ENCODE data around the gene CHD5. TPM values are rescaled to one million over a fixed set of nuclear protein-coding genes. Genes with fewer than 3 reads are reported as not detected.

CHD5 gene
- total and polyA plus RNA-seq, 9 donors: 0.09 to 0.26 (median 0.19) TPM

DNA sequence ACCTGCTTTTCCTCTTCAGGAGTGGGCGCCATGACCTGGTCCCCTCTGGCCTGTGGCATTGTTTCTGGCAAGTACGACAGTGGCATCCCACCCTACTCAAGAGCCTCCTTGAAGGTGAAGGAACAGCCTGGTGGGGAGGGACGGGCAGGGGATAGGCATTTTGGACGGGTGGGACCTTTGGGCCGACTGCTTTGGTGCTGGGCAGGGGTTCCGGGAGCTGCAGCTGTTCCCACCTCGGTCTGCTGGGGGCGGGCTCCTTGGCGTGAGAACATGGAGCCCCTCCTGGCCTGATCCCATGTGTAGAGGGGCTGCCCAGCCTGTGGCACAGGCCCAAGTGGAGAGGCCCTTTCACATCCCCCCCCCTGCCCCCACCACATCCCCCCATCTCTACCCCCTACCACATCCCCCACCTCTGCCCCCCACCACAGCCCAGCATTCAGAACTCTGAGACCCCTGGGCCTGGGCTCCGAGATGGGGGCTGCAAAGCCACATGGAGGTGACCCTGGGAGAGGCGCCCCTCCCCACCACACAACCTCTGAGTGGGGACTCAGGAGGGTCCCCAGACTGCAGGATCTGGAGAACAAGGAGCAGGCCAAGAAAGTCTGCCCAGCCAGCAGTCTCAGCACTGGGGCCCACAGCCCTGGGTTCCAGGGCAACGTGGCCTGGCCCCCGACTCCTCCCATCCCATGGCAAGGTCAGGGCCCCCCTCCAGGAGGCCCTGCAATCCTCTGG, 84.4 kb downstream of the CHD5 start:
- Histone ChIP-seq H3K4me1 (ENCODE audit: control insufficient read depth, insufficient read depth, low read length) (peaks cover 11% of the 10 kb centered on the region), H3K27ac (ENCODE audit: low read length) (no peak overlapping the region), H3K36me3 (ENCODE audit: control insufficient read depth, insufficient read depth, low read length) (no peaks in the 10 kb centered on the region), H3K27me3 (ENCODE audit: control insufficient read depth, insufficient read depth, low read length) (no peaks in the 10 kb centered on the region), H3K4me3 (ENCODE audit: low read length) (no peak overlapping the region), H3K9me3 (replicated peaks; ENCODE audit: control insufficient read depth, low read depth, low read length) (no peaks in the 10 kb centered on the region)
- WGBS (ENCODE audit: insufficient coverage): 66% methylated on average over 8 of the region's 13 CpGs
- DNase-seq: no peak

DNA sequence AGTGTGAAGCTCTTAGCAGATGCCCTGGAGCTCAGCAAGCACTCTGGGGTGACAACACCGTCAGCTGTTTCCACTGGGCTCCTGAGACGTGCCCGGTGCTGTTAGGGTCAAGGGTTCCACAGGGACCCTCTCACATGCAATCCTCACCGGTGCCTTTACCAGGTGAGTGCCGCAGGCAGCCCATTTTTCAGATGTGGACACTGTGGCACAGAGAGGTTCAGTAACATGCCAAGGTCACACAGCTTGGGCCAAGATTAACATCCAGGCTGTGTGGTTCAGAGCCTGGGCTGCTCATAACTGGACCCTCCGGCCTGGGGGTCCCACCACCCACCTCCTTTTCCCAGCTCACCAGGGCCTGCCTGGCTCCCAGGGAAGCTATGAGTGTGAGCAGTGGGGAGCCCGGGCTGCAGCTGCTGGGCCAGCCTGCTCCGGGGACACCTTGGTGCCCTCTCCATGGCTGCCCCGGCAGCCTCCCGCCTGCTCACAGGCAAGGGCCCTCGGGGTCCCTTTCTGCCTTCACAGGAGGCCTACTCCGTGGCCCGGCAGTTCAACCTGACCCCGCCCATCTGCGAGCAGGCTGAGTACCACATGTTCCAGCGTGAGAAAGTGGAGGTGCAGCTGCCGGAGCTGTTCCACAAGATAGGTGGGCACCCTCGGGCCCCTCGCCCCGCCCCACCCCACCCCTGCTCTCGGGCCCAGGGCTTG, 85.2 kb downstream of the CHD5 start:
- Histone ChIP-seq H3K27me3 (ENCODE audit: control insufficient read depth, insufficient read depth, low read length) (no peaks in the 10 kb centered on the region), H3K4me1 (ENCODE audit: control insufficient read depth, insufficient read depth, low read length) (peaks cover 11% of the 10 kb centered on the region), H3K9me3 (replicated peaks; ENCODE audit: control insufficient read depth, low read depth, low read length) (no peaks in the 10 kb centered on the region), H3K27ac (ENCODE audit: low read length) (no peak overlapping the region), H3K36me3 (ENCODE audit: control insufficient read depth, insufficient read depth, low read length) (no peaks in the 10 kb centered on the region), H3K4me3 (ENCODE audit: low read length) (no peak overlapping the region)
- no peak for DNase-seq
- 80% methylated on average over 18 of the region's 21 CpGs for WGBS (ENCODE audit: insufficient coverage)

DNA sequence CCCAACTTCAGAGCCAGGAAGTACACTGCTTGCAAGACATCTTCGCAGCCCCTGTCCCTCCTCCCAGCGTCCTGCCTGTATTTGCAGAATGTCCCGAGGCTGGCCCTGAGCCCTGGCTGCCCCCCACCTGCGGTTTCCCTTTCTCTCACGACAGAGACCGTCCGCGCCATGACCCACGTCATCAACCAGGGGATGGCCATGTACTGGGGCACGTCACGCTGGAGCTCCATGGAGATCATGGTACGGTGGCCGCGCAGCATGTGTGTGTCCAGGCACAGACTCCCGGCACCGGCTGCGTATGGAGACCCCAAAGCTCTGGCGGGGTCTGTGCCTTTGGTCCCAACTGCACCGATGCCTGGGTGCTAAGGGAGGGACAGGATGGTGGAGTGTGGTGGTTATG, 85.9 kb downstream of the CHD5 start:
- DNase-seq: no peak
- Histone ChIP-seq H3K36me3 (ENCODE audit: control insufficient read depth, insufficient read depth, low read length) (no peaks in the 10 kb centered on the region), H3K4me3 (ENCODE audit: low read length) (no peak overlapping the region), H3K9me3 (replicated peaks; ENCODE audit: control insufficient read depth, low read depth, low read length) (no peaks in the 10 kb centered on the region), H3K4me1 (ENCODE audit: control insufficient read depth, insufficient read depth, low read length) (peaks cover 11% of the 10 kb centered on the region), H3K27ac (ENCODE audit: low read length) (no peak overlapping the region), H3K27me3 (ENCODE audit: control insufficient read depth, insufficient read depth, low read length) (no peaks in the 10 kb centered on the region)
- 86% methylated on average over 19 of the region's 19 CpGs for WGBS (ENCODE audit: insufficient coverage)

DNA sequence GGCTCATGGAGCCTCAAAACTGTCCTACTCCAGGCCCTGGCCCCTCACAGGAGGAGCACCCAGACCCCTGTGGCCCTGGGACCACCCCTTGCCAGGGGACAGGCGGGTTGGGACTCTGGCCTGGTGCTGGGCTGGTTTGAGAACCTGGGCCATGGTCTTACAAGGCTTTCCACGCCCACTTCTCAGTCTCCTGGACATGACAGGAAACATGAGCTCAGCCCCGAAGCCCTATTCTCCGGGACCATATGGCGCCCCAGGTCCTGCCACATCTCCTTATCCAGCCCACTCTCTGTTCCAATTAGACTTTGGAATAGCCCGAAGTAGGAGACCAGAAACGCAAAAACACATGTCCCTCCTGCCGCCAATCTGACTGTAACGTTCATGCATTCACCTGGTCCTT, 86.5 kb downstream of the CHD5 start:
- H3K27me3 ChIP-seq (ENCODE audit: control insufficient read depth, insufficient read depth, low read length): no peaks in the 10 kb centered on the region
- 64% methylated on average over 9 of the region's 9 CpGs for WGBS (ENCODE audit: insufficient coverage)
- no peak overlapping the region for H3K4me3 ChIP-seq (ENCODE audit: low read length)
- no peak overlapping the region for H3K27ac ChIP-seq (ENCODE audit: low read length)
- DNase-seq: no peak
- peaks cover 8% of the 10 kb centered on the region for H3K4me1 ChIP-seq (ENCODE audit: control insufficient read depth, insufficient read depth, low read length)
- H3K36me3 ChIP-seq (ENCODE audit: control insufficient read depth, insufficient read depth, low read length): no peaks in the 10 kb centered on the region
- no peaks in the 10 kb centered on the region for H3K9me3 ChIP-seq (replicated peaks; ENCODE audit: control insufficient read depth, low read depth, low read length)

DNA sequence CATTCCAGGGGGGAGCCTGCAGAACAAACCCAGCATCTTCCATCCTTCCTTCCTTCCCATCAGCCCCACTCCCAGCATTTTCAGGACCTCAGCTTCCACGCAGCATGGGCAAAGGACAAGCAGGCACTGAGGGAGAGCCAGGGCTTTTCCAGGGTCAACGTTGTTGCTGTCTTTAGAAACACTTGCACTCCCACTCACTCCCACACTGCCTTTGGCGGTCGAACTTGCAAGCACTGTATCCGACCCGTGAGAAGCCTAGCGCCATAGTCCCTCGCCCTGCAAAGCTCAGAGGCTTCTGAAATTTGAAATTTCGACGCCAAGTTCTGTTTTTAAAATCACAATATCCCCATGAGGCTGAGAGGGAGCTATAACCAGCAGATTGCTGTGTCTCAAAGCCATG, 87.0 kb downstream of the CHD5 start:
- Histone ChIP-seq H3K27me3 (ENCODE audit: control insufficient read depth, insufficient read depth, low read length) (no peaks in the 10 kb centered on the region), H3K4me1 (ENCODE audit: control insufficient read depth, insufficient read depth, low read length) (peaks cover 5% of the 10 kb centered on the region), H3K27ac (ENCODE audit: low read length) (no peak overlapping the region), H3K4me3 (ENCODE audit: low read length) (no peak overlapping the region), H3K36me3 (ENCODE audit: control insufficient read depth, insufficient read depth, low read length) (no peaks in the 10 kb centered on the region), H3K9me3 (replicated peaks; ENCODE audit: control insufficient read depth, low read depth, low read length) (no peaks in the 10 kb centered on the region)
- WGBS (ENCODE audit: insufficient coverage): 44% methylated on average over 8 of the region's 10 CpGs
- DNase-seq: no peak

DNA sequence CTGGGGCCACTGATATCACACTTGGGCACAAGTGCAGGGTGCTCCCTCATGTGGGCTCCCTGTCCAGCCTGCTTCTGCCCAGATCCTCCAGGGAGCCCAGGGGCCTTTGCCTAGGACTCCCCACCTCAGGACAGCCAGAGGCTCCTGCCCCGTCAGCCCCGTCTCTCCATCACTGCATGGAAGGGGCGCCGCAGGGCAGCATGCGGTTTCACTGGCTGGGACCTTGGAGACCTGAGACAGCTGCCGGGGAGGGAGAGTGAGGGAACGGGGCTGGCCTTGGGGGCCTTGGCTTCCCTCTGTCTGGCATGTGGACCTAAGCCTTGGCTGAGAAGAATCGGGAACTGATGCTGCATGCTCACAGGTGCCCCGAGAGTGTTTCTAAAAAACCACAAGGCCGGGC, 87.9 kb downstream of the CHD5 start:
- Histone ChIP-seq H3K27ac (ENCODE audit: low read length) (no peak overlapping the region), H3K36me3 (ENCODE audit: control insufficient read depth, insufficient read depth, low read length) (no peaks in the 10 kb centered on the region), H3K4me3 (ENCODE audit: low read length) (no peak overlapping the region), H3K9me3 (replicated peaks; ENCODE audit: control insufficient read depth, low read depth, low read length) (no peaks in the 10 kb centered on the region), H3K4me1 (ENCODE audit: control insufficient read depth, insufficient read depth, low read length) (peaks cover 4% of the 10 kb centered on the region), H3K27me3 (ENCODE audit: control insufficient read depth, insufficient read depth, low read length) (no peaks in the 10 kb centered on the region)
- 61% methylated on average over 6 of the region's 10 CpGs for WGBS (ENCODE audit: insufficient coverage)
- DNase-seq: no peak

DNA sequence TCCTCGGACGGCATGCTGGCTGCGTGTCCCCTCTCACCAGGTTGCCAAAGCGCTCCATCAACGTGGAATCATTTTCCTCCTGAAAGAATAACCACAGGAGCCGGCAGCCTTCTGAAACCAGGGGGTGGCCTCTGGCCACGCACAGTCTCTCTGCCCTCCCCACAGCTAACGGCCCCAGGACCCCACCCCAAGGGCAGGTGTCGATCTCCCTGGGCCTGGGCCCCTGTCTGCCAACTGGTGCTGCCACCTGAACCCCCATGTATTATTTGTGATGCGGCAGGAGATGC, 88.4 kb downstream of the CHD5 start:
- Histone ChIP-seq H3K27me3 (ENCODE audit: control insufficient read depth, insufficient read depth, low read length) (no peaks in the 10 kb centered on the region), H3K4me3 (ENCODE audit: low read length) (no peak overlapping the region), H3K27ac (ENCODE audit: low read length) (no peak overlapping the region), H3K36me3 (ENCODE audit: control insufficient read depth, insufficient read depth, low read length) (no peaks in the 10 kb centered on the region), H3K4me1 (ENCODE audit: control insufficient read depth, insufficient read depth, low read length) (peaks cover 5% of the 10 kb centered on the region), H3K9me3 (replicated peaks; ENCODE audit: control insufficient read depth, low read depth, low read length) (no peaks in the 10 kb centered on the region)
- no peak for DNase-seq
- whole genome bisulfite sequencing (ENCODE audit: insufficient coverage): 71% methylated on average over 7 of the region's 10 CpGs

DNA sequence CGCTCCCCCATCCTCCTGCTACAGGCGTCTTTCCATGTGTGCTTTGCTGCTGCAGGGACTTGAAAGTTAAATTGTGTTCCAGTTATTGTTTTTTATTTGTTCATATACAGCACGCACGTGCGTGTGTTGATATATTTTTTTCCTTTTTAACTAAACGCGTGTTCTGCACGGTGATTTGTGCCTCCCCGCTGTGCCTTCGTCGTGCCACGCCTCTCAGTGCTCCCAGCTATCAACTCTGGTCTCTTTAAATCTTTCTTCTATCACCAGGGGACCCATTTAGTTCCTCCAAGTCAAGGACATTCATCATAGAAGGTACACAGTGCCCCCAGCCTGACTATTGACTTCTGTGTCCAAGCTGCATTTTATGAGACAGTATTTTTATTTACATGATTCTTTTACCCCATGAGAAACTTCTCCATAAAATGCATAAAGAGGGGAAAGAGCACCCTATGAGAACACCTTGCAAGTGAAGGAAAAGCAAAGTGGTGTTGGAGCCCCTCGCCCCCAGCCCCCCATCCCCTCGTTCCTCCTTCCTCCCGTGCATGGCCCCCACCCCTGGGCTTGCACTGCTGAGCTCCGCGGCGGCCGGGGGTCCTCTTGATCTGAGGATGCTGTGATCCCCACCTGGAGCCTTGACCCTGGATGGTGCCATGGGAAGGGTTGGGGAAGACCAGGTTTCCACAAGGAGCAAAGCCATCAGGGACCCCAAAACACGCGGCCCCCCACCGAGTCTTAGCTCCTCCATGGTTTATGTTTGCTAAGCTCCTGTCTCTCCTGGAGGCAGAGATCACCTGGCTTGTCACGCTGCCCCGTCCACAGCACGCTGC, 88.9 kb downstream of the CHD5 start:
- Histone ChIP-seq H3K27me3 (ENCODE audit: control insufficient read depth, insufficient read depth, low read length) (no peaks in the 10 kb centered on the region), H3K27ac (ENCODE audit: low read length) (no peak overlapping the region), H3K4me3 (ENCODE audit: low read length) (no peak overlapping the region), H3K4me1 (ENCODE audit: control insufficient read depth, insufficient read depth, low read length) (peaks cover 5% of the 10 kb centered on the region), H3K9me3 (replicated peaks; ENCODE audit: control insufficient read depth, low read depth, low read length) (no peaks in the 10 kb centered on the region), H3K36me3 (ENCODE audit: control insufficient read depth, insufficient read depth, low read length) (no peaks in the 10 kb centered on the region)
- DNase-seq: no peak
- 75% methylated on average over 14 of the region's 25 CpGs for WGBS (ENCODE audit: insufficient coverage)

DNA sequence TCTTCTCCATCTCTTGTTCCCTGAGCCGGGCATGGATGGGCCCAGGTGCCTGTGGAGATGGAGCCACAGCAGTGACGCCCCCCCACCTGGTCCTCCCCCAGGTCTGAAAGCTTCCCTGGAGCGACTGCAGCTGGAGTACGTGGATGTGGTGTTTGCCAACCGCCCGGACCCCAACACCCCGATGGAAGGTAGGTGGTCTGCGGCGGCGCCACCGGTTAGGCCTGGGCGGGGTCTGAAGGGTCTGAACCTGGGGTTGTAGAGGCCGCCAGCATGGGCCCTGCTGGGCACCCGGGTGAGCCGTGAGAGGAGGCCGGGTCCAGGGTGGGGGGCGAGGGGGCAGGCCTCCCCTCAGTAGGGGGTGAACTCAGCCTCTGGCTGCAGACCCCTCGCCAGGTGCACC, 89.8 kb downstream of the CHD5 start:
- DNase-seq: no peak
- no peaks in the 10 kb centered on the region for H3K9me3 ChIP-seq (replicated peaks; ENCODE audit: control insufficient read depth, low read depth, low read length)
- H3K27ac ChIP-seq (ENCODE audit: low read length): no peak overlapping the region
- 85% methylated on average over 18 of the region's 18 CpGs for WGBS (ENCODE audit: insufficient coverage)
- H3K4me3 ChIP-seq (ENCODE audit: low read length): no peak overlapping the region
- H3K4me1 ChIP-seq (ENCODE audit: control insufficient read depth, insufficient read depth, low read length): peaks cover 5% of the 10 kb centered on the region
- H3K36me3 ChIP-seq (ENCODE audit: control insufficient read depth, insufficient read depth, low read length): no peaks in the 10 kb centered on the region
- no peaks in the 10 kb centered on the region for H3K27me3 ChIP-seq (ENCODE audit: control insufficient read depth, insufficient read depth, low read length)

DNA sequence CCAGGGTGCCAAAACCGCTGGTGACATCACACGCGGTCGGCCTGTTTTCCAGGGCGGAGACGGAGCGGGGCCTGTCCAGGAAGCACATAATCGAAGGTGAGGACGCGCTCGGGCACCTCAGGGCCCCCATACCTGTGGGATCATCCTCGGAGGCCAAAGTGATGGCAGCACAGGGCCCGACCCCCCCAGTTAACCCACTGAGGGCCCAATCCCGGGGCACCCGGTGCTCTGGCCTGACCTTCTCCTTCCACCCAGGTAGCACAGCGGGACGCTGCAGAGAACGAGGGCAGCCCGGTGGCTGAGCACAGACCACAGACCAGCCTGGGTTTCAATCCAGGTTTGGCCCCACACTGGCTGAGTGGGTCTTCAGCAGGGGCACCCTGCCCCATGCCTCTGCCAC, 91.2 kb downstream of the CHD5 start:
- peaks cover 15% of the 10 kb centered on the region for H3K4me1 ChIP-seq (ENCODE audit: control insufficient read depth, insufficient read depth, low read length)
- 79% methylated on average over 17 of the region's 19 CpGs for WGBS (ENCODE audit: insufficient coverage)
- no peaks in the 10 kb centered on the region for H3K27me3 ChIP-seq (ENCODE audit: control insufficient read depth, insufficient read depth, low read length)
- no peak overlapping the region for H3K27ac ChIP-seq (ENCODE audit: low read length)
- H3K4me3 ChIP-seq (ENCODE audit: low read length): no peak overlapping the region
- H3K36me3 ChIP-seq (ENCODE audit: control insufficient read depth, insufficient read depth, low read length): no peaks in the 10 kb centered on the region
- H3K9me3 ChIP-seq (replicated peaks; ENCODE audit: control insufficient read depth, low read depth, low read length): no peaks in the 10 kb centered on the region
- no peak for DNase-seq

Data from muscle of leg (tissue), 11 donors.